NCI-H2227 treated with DMSO at 0.1 percent for 48 hours (cell line): ENCODE data around the gene PCNX3.

Source experiments
- DNase-seq: peaks from one replicate; lab custom pipeline; 2025; lab: John Stamatoyannopoulos, UW

PCNX3 gene

DNA sequence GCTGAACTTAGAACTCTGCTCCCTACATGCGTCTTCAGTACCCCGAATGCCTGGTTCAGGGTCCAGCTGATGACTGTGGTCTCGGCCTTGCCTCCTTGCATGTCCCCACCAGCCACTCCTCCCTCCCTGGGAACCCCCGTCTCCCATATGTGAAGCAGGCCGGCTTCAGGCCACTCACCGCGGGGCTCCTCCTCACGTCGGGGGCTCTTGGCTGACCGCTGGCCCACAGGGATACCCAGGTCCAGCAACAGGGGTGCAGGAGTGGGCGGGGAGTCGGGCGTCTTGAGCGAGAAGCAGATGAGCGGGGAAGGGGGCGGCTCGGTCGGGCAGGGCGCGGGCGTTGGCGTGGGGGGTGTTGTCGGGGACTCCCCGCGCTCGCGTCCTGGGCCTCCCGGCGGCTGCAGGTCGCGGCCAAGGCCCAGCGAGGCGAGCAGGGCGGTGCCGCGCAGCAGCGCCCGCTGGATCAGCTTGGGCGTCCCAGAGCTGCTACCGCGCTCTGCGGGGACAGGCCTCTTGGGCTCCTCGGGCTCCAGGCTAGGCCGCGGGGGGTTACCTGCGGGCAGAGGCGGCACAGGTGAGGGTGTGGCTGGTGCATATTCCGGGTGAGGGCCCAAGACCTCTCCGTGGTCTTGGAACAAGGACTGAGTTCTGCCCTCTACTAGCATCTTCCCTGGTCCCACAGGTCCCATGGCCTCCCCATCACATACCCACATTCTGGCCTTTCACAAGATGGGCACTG, 16.2 kb upstream of the PCNX3 start:
- no peak for DNase-seq

DNA sequence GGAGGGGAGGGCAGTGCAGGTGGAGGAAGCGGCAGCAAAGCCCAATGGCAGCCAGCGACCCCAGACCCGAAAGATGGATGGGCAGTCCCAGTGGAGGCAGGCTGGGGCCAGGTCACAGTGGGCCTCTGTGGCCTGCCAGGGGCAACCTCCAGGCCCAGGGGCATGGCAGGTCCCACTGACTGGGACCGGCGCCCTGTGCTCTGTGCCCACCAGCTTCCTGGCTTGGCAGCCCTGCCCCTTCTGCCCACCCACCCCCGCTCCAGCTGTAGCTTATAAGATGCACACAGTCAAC, 15.7 kb upstream of the PCNX3 start:
- no peak for DNase-seq

DNA sequence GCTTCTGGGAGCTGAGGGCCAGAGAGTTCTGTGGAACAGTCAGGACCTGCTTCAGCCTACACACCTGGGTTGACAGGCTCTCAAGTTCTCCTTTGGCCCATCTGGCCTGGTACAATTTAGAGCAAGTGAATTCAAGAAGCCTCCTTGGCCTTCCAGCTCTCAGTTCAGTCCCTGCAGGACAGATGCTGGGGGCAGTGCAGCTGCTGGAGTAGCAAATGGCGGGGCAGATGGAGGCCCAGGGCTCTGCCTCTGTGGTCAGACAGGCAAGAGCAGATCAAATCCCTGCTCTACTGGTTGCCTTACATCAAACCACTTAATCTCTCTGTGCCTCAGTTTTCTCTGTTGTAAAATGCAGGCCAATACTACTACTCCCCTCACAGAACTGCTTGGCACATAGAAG, 11.3 kb upstream of the PCNX3 start:
- DNase-seq, result no peak

DNA sequence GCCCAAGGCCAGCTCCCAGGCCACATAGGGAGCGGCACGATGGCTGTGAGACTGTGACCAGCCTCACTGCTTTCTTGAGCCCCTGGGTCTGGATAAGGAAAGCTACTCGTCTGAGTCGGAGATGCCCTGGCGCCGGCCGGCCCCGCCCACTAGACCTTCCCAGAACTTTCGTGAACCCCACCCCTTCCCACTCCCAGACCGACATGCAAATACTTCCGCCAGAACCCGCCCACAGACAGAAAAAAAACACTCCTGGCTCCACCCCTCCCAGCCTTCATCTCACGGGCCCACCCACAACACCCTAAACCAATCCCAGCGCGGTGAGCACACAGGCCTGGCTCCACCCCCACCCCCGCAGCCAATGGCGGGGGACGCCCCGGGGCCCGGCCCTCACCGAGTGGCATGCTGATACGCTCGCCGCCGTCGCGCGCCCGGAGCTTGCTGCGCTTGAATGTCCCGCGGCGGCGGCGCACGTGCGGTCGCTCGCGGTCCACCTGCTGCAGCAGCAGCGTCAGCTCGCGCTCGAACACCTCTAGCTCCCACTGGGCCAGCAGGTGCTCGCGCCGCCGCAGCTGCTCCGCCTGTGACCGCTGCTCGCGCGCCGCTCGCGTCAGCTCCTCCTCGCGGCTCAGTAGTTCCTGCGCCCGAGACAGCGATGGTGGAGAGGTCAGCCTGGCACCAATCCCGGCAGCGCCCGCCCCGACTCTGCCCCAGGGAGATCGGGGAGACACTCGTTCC, 8.5 kb upstream of the PCNX3 start:
- no peak for DNase-seq

DNA sequence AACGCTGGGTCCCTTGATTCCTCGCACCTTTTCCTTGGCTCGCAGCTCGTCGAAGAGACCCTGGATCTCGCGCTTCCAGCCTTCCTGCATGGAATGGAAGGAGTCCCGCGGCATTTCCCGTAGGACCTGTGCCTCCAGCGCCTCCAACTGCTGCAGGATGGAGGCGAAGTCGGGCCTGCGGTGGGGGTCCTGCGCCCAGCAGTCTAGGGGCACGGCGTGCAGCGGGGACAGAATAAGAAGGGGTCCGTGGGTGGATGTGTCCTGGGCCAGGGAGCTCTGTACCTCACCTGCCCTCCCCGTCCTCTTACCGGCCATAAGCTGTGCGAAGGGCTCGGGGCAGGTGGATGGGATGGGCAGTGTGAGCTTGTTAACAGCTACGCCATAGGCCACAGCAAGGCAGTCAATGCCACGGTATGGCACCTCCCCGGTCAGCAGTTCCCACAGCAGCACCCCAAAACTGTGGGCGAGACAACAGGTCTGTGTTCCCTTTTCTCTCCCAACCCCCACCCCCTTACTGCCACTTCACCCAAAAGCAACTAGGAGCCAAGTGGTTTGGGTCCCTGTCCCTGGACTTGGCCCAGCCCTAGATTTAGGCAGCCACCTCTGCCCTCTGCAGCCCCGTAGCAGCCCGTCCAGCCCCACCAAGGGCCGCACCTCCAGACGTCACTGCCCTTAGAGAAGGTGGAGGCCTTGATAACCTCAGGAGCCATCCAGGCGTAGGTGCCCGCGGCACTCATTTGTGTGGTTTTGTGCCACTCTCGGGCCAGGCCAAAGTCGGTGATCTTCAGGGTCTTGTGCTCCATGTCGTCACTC, 7.8 kb upstream of the PCNX3 start:
- no peak for DNase-seq

DNA sequence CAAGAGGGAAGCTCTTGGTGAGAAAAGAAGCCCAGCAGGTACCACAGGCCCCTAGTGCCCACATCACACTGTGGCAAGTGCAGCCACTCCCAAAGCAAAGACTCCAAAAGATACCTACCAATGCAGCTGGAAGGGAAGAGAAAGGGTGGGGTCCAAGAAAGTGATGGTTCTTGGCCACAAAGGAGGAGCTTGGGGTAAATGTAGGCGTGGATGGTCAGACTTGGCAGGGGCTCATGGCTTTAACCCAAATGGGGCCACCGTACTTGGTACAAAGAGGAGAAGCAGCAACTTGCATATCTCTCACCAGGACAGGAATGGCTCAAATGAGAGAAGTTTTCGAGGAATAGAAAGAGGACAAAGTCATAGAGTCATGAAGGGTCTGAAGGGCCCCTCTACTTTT, 6.3 kb upstream of the PCNX3 start:
- DNase-seq, result no peak

DNA sequence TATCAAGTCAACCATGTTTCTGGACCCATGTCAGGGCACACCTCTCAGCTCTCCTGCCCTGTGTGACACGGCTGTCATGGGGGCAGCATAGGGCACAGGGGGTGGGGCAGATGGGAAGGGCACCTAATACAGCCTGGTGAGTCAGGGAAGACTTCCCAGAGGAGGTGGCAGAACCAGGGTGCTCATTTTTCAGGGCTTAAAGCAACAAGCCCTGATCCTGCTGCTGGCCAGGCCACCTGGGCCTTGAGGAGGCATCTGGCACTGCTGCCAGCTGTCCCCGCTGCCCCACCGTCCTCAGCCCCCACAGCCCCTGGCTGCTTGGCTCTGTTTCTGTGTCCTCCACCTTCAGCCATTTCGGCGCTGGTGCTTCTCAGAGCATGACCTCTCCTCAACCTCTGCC, 5.9 kb upstream of the PCNX3 start:
- no peak for DNase-seq

DNA sequence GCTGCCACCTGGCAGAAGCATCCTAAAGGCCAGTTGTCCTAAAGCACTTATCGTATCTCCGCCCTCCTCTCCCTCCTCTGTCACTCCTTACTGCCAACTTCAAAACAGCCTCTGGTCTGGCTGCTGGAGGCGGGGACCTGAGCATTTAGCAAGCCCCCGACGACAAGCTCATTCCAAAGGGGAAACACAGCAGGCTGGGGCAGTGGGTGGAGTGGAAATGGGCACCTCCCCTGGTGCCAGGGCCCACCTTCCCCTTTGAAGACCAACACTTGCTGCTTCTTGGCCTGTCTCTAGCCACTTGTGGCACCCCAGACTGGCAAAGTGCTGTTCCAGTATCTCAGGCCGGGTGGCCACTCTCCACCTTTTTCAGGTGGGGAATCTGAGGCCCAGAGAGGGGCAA, 5.2 kb upstream of the PCNX3 start:
- DNase-seq, result no peak

DNA sequence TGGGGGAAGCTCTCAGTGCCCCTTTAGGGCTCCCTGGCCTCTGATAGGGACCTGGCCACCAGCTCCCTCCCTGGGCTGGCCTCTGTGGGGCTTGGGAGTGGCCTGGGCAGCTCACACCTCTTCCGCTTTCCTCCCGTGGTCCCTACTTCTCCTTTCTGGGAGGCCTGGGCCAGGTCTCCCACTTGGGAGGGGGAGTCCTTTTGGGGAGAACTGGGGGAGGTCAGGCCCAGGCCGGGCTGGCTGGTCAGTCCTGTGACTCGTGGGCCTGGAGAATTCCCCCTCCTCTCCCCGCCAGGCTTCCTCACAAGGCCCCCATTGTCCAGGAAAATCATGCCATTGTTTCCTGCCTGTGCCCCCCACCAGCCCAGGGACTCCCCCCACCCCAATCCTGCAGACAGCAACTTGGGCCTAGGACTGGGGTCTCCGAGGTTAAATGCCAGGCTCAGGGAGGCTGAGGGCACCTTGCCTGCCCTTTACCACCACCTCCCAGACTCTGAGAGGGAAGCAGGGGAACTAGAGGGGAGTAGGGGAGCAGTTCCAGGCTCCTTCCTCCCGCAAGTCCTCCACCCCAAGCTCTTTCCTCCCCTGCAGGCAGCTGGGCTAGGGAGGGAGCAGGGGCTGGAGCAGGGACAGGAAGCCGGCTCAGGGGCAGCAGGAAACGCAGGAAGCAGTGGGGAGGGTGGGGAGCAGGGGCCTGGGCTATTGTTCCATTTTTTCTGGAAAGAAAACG, 4.4 kb upstream of the PCNX3 start:
- no peak for DNase-seq

DNA sequence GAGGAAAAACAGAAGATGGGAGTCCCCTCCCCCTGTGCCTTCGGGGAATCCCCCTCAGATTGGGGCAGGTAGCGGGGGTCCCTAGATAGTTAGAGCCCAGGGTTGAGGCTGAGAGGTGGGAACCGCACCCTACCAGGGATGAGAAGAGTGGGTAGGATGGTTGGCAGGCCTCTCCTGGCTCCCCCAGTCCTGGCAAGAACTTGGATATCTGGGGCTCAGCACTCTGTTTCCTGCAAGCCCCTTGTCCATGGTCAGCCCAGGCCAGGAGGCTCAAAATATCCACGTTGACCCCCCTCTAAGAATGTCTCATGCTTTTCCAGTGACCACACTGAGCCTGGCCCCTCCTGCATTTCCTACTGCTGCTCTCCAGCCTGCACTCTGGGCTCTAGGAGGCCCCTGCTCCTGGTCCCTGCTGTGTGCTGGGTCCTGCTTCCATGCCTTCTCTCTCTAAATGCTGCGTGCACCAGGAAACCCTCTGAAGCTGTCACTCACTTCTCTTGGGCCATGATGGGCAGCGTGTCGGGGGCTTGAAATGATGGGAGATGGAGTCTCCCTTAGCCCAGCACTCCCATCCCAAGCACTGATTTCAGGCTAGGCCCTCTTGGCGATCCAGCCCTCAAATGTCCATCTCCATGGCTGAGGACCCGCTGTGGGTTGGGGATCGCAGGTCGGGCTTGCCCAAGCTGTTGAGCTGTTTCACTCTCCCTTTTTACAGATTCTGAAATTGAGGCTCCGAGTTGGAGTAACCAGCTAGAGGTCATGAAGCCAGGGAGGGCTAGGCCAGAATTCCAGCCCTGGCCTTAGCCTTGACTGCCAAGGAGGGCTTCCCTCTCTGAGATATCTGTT, 3.6 kb upstream of the PCNX3 start:
- no peak for DNase-seq

DNA sequence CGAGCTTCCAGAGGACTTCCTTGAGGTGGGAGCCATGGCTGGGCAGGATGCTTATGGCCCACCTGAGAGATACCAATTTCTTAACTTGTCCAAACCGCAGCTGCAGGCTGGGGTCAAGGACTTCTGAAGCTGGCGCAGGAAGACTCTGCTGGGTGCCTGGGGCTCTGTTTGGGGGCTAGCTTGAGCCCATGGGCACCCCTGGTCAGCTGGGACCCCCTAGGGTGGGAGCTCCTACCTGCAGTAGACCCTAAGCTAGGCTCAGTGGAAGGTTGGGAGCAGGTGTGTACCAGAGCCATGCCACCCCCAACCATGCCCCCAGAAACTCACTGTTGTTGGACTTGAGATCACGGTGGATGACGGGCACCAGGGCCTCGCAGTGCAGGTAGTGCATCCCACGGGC, 2.9 kb upstream of the PCNX3 start:
- DNase-seq, result no peak

DNA sequence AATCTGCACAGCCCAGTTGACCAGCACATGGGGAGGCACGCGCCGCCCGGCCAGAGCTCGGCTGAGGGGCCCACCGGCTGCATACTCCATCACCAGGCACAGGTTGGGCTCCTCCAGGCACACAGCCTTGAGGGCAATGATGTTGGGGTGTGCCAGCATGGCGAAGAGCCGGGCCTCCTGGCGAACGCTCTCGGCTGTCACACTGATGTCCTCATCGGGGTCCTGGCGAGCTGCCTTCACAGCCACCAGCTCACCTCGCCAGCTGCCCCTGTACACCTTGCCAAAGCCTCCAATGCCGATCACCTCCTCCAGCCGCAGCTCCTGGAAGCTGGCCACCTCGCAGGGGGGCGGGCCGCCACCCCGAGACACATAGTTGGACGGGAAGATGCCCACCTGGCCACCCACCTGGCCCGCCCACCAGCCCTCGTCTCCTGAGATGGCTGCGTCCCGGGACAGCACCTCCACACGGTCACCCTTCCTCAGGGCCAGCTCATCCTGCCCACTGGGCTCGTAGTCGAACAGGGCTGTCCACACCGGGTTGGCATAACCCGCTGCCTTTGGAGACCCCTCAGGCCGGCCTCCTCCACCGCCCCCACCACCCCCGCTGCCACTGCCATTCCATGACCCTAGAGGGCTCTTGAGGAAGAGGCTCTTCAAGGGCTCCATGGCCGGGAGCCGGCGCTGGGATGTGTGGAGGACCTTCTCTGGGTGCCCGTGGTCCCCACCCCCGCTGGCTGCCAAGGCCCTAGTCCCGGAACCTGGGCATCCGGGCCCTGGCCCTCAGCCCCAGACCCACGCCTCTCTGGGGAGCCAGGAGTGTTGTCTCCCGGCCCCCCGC, 2.3 kb upstream of the PCNX3 start:
- DNase-seq, result no peak

DNA sequence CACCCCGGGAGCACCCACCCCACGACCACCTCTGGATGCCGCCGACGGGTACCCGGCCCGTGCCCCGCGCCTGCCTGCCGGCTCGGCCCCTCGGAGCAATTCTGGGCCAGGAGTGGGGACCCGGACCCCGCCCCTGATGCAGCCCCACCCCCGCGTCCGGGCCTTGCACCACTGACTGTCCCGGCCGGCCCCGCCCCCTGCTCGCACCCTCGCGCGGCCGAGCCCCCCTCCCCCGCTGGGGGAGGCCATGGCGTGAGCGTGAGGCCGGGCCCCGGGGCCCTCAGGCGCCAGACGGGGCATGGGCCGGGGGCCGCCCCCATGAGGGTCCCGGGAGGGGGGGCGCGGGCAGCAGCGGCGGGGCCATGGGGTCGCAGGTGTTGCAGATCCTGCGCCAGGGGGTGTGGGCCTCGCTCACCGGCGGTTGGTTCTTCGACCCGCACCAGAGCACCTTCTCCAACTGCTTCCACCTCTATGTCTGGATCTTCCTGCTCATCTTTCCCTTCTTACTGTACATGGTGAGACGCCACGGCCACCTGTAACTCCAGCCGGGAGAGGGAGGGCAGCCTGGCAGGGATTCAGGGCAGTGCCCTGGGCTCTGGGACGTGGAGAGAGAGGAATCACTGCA, 486 bp downstream of the PCNX3 start:
- no peak for DNase-seq

DNA sequence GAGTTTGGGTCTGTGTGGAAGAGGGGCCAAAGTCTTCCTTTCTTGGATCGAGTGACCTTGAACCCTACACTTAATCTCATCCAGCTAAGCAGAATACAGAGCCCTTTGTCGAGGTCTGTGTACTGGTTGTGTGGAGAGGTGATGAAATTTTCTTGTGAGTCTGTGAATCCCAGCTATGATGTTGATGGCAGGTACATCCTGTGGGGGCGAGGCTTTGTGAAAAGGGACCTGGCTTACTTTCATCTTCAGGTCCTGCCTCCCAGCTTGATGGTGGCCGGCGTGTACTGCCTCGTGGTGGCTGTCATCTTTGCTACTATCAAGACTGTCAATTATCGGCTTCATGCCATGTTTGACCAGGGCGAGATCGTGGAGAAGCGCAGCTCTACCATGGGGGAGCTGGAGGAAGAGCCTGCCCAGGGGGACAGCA, 1.0 kb downstream of the PCNX3 start:
- DNase-seq, result no peak

DNA sequence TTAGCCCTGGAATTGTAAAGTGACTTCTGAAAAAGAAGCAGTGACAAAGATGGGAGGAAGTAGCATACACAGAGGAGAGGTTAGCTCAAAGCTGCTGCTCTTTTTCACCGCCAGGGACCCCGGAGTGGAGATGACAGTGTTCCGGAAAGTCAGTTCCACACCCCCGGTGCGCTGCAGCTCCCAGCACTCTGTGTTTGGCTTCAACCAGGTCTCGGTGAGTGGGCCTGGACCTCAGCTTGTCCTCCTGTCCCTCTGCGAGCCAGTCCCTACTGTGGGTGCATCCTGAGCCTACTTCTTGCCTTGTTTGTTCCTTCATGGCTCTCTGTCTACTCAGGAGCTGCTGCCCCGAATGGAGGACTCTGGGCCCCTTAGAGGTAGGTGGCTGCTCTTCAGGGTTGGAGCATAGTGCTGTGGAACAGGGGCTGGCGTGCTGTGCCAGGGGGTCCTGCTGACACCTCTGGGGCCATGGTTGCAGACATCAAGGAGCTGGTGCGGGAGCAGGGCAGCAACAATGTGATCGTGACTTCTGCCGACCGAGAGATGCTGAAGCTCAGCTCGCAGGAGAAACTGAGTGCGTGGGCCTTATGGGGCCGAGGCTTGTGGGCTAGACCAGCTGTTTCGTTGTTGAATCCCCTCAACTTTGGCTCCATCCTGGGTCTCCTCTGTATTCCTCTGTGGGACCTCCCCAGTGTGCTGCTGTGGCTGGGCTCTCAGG, 1.7 kb downstream of the PCNX3 start:
- DNase-seq, result no peak

DNA sequence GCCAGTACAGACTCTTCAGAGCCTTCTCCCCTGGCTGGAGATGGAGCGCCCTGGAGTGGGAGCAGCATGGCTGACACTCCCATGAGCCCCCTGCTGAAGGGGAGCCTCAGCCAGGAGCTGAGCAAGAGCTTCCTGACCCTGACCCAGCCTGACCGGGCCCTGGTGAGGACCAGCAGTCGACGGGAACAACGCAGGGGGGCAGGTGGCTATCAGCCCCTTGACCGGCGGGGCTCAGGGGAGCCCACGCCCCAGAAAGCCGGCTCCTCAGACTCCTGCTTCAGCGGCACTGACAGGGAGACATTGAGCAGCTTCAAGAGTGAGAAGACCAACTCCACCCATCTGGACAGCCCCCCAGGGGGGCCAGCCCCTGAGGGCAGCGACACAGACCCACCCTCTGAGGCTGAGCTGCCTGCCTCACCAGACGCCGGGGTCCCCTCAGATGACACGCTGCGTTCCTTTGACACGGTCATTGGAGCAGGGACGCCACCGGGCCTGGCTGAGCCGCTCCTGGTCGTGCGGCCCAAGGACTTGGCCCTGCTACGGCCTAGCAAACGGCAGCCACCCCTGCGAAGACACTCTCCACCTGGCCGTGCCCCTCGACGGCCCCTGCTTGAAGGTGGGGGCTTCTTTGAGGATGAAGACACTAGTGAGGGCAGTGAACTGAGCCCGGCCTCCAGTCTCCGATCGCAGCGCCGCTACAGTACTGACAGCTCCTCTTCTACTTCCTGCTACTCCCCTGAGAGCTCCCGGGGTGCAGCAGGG, 2.6 kb downstream of the PCNX3 start:
- DNase-seq, result no peak

DNA sequence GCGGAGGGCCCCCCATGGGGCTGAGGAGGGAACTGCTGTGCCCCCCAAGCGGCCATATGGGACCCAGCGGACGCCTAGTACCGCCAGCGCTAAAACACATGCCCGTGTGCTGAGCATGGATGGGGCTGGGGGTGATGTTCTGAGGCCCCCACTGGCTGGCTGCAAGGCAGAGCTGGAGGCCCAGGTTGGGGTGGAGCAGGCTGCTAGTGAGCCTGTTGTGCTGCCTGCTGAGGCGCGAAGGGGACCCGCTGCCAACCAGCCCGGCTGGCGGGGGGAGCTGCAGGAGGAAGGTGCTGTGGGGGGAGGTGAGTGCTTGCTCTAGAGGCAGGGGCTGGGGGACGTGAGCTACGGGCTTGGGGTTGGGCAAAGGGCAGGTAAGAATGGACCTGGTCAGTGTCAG, 3.2 kb downstream of the PCNX3 start:
- DNase-seq, result no peak

DNA sequence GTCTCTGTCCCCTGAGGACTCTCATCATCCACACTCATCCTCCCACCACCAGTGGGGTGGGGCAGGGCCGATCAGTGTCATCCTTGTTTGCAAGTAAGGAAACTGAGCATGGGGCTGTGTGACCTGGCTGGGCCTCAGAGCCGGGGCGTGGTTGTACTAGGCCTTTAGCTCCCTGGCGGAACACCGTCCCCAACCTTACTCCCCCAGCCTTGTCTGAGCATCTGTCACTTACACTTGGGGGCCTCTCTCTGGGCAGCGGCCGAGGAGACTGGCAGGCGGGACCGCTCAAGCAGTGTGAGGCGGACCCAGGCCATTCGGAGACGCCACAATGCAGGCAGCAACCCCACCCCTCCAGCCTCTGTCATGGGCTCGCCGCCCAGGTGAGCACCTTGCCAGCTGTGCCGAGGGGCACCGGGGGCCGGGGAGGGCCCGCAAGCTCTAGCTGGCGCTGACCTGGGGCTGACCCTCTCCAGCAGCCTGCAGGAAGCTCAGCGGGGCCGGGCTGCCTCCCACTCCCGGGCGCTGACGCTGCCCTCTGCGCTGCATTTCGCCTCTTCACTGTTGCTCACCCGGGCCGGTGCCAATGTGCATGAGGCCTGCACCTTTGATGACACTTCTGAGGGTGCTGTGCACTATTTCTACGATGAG, 3.8 kb downstream of the PCNX3 start:
- DNase-seq, result no peak
